Measurements from ENCODE around the gene DIS3. TPM values are rescaled to one million over a fixed set of nuclear protein-coding genes. Genes with fewer than 3 reads are reported as not detected.

The DIS3 gene
- total RNA-seq, 1 donor from 2014 or later, result 62.0 TPM

- H3K4me3 ChIP-seq, result no peak overlapping the region
- no peaks in the 10 kb centered on the region for H3K9me3 ChIP-seq (ENCODE audit: low read depth)
- TF ChIP-seq, protein P1, sequence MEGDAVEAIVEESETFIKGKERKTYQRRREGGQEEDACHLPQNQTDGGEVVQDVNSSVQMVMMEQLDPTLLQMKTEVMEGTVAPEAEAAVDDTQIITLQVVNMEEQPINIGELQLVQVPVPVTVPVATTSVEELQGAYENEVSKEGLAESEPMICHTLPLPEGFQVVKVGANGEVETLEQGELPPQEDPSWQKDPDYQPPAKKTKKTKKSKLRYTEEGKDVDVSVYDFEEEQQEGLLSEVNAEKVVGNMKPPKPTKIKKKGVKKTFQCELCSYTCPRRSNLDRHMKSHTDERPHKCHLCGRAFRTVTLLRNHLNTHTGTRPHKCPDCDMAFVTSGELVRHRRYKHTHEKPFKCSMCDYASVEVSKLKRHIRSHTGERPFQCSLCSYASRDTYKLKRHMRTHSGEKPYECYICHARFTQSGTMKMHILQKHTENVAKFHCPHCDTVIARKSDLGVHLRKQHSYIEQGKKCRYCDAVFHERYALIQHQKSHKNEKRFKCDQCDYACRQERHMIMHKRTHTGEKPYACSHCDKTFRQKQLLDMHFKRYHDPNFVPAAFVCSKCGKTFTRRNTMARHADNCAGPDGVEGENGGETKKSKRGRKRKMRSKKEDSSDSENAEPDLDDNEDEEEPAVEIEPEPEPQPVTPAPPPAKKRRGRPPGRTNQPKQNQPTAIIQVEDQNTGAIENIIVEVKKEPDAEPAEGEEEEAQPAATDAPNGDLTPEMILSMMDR (IDR thresholded peaks at IDR 0.05), result no peak
- DNase-seq (ENCODE audit: low spot score), result no peak
- H3F3A ChIP-seq (ENCODE audit: low read depth), result no peaks in the 10 kb centered on the region
- H3K4me2 ChIP-seq, result no peak overlapping the region
- Mint-ChIP-seq H3K4me1 (no peaks in the 10 kb centered on the region), H3K27ac (no peak overlapping the region), H3K36me3 (peaks cover 17% of the 10 kb centered on the region), H3K9me3 (no peaks in the 10 kb centered on the region), H3K27me3 (ENCODE audit: insufficient read depth, low read depth) (no peaks in the 10 kb centered on the region), H3K4me3 (no peak overlapping the region)
- H3K36me3 ChIP-seq, result peaks cover 45% of the 10 kb centered on the region
- no peak overlapping the region for H3K27ac ChIP-seq
- no peak overlapping the region for H3K9ac ChIP-seq
- H4K20me1 ChIP-seq (ENCODE audit: low read depth), result no peaks in the 10 kb centered on the region
- no peaks in the 10 kb centered on the region for H3K4me1 ChIP-seq
- H2AFZ ChIP-seq (replicated peaks), result no peak overlapping the region
- H3K27me3 ChIP-seq, result no peaks in the 10 kb centered on the region
- no peaks in the 10 kb centered on the region for H3K79me2 ChIP-seq (ENCODE audit: low read depth)
Observed at GRCh38 chr13:72763411-72763810, 18.3 kb downstream of the DIS3 start.

GRCh38 chr13:72760189-72760588 lies 21.5 kb downstream of the DIS3 start:
- H3K4me3 ChIP-seq, result no peak overlapping the region
- H3K4me2 ChIP-seq, result no peak overlapping the region
- H3K9me3 ChIP-seq (ENCODE audit: low read depth), result no peaks in the 10 kb centered on the region
- H2AFZ ChIP-seq (replicated peaks), result no peak overlapping the region
- TF ChIP-seq, protein P1 (IDR thresholded peaks at IDR 0.05), result no peak
- no peak for TF ChIP-seq EZH2 (IDR thresholded peaks at IDR 0.05)
- peaks cover 7% of the 10 kb centered on the region for H3F3A ChIP-seq (ENCODE audit: low read depth)
- H4K20me1 ChIP-seq (ENCODE audit: low read depth), result no peaks in the 10 kb centered on the region
- H3K27me3 ChIP-seq, result no peaks in the 10 kb centered on the region
- Mint-ChIP-seq H3K27me3 (ENCODE audit: insufficient read depth, low read depth) (no peaks in the 10 kb centered on the region), H3K4me3 (no peak overlapping the region), H3K4me1 (no peaks in the 10 kb centered on the region), H3K9me3 (no peaks in the 10 kb centered on the region), H3K36me3 (peaks cover 7% of the 10 kb centered on the region), H3K27ac (no peak overlapping the region)
- H3K4me1 ChIP-seq, result no peaks in the 10 kb centered on the region
- no peaks in the 10 kb centered on the region for H3K79me2 ChIP-seq (ENCODE audit: low read depth)
- DNase-seq (ENCODE audit: low spot score), result no peak
- no peak overlapping the region for H3K9ac ChIP-seq
- peaks cover 34% of the 10 kb centered on the region for H3K36me3 ChIP-seq
- no peak overlapping the region for H3K27ac ChIP-seq

DNA sequence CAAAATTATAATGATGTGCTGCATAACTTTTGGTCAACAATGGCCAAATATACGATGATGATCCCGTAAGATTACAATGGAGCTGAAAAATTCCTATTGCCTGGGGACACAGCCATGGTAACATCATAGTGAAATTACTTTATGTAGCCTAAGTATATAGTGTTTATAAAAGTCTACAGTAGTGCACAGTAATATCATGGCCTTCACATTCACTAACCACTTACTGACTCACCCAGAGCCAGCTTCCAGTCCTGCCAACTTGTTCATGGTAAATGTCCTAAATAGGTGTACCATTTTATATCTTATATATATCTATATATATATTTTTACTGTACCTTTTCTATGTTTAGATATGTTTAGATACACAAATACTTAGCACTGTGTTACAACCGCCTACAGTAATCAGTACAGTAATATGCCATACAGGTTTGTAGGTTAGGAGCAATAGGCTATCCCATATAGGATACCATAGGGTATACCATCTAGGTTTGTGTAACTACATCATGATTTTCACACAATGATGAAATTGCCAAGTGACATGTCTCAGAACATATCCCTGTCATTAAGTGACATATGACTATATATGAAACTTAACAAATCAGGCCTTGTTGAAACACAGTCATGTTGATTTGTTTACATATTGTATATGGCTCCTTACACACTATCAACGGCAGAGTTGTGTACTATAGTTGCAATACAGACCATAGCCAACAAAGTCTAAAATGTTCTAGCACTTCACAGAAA lies 23.7 kb downstream of the DIS3 start:
- Histone ChIP-seq H3K27me3 (no peaks in the 10 kb centered on the region), H3K79me2 (ENCODE audit: low read depth) (no peaks in the 10 kb centered on the region), H3F3A (ENCODE audit: low read depth) (peaks cover 7% of the 10 kb centered on the region), H3K4me1 (no peaks in the 10 kb centered on the region), H3K9ac (no peak overlapping the region), H3K27ac (no peak overlapping the region), H2AFZ (replicated peaks) (no peak overlapping the region), H3K4me3 (no peak overlapping the region), H3K4me2 (no peak overlapping the region), H3K9me3 (ENCODE audit: low read depth) (no peaks in the 10 kb centered on the region), H3K36me3 (peaks cover 33% of the 10 kb centered on the region), H4K20me1 (ENCODE audit: low read depth) (no peaks in the 10 kb centered on the region)
- Mint-ChIP-seq H3K9me3 (no peaks in the 10 kb centered on the region), H3K4me3 (no peak overlapping the region), H3K36me3 (peaks cover 6% of the 10 kb centered on the region), H3K4me1 (no peaks in the 10 kb centered on the region), H3K27me3 (ENCODE audit: insufficient read depth, low read depth) (no peaks in the 10 kb centered on the region), H3K27ac (no peak overlapping the region)
- no peak for DNase-seq (ENCODE audit: low spot score)
- TF ChIP-seq, protein P1 (IDR thresholded peaks at IDR 0.05), result no peak
- no peak for TF ChIP-seq EZH2 (IDR thresholded peaks at IDR 0.05)
- no peak for TF ChIP-seq EZH2phosphoT487 (IDR thresholded peaks at IDR 0.05)

Measured in neural progenitor cell (in vitro differentiated cells).